Common myeloid progenitor, CD34-positive (primary cell): ENCODE measurements around the gene SCTR.

Experiments used
- CTCF ChIA-PET: fragments of 350-600 bp; sonication (Branson Sonifier 250); formaldehyde crosslinking; loops from one replicate; lab custom pipeline; 2021; ENCODE audit warnings: antibody characterized with exemption; lab: Charles Lee
- POLR2A ChIA-PET: fragments of 350-600 bp; sonication (Branson Sonifier 250); formaldehyde crosslinking; loops from one replicate; lab custom pipeline; 2021; ENCODE audit warnings: antibody characterized with exemption; lab: Charles Lee
- DNase-seq, 3 donors: peaks; one replicate each; pipeline versions ENCODE4 v3.0.0 to v3.0.0-alpha.2; 2013
- H3K27ac ChIP-seq, 2 experiments: 1 replicate in 1 of 2; 2 replicates in 1 of 2; pipeline ENCODE4 v1.7.0; 2013; ENCODE audit warnings: inconsistent platforms in 2 of 2, low read length in 2 of 2, mild to moderate bottlenecking in 2 of 2, low read depth in 1 of 2, moderate library complexity in 1 of 2; ENCODE audit not compliant: severe bottlenecking in 2 of 2, insufficient read depth in 1 of 2, poor library complexity in 1 of 2
- H3K27me3 ChIP-seq, 5 experiments: replicated peaks in 2 of 5; 1 replicate in 3 of 5; 2 replicates in 2 of 5; pipeline versions ENCODE4 v1.6.1 to v1.7.0; 2013; ENCODE audit warnings: low read length in 4 of 5, mild to moderate bottlenecking in 2 of 5, moderate library complexity in 2 of 5, inconsistent platforms in 1 of 5; ENCODE audit not compliant: insufficient read depth in 5 of 5, control insufficient read depth in 4 of 5
- H3K36me3 ChIP-seq, 4 experiments: 1 replicate in 2 of 4; 2 replicates in 2 of 4; pipeline versions ENCODE4 v1.6.1 to v1.7.0; 2013; ENCODE audit warnings: low read length in 3 of 4, control low read depth in 1 of 4, mild to moderate bottlenecking in 1 of 4; ENCODE audit not compliant: control insufficient read depth in 4 of 4, insufficient read depth in 4 of 4
- H3K4me1 ChIP-seq, 4 experiments: 1 replicate in 3 of 4; 2 replicates in 1 of 4; pipeline versions ENCODE4 v1.6.1 to v1.7.1; 2013; ENCODE audit warnings: low read length in 3 of 4, mild to moderate bottlenecking in 3 of 4, control low read depth in 1 of 4, inconsistent platforms in 1 of 4, moderate library complexity in 1 of 4; ENCODE audit not compliant: control insufficient read depth in 4 of 4, insufficient read depth in 4 of 4; ENCODE audit errors: control extremely low read depth in 1 of 4
- H3K4me3 ChIP-seq, 7 experiments: 1 replicate in 4 of 7; 2 replicates in 3 of 7; pipeline versions ENCODE4 v1.5.1 to v1.7.0; 2013; ENCODE audit warnings: mild to moderate bottlenecking in 7 of 7, low read length in 6 of 7, moderate library complexity in 6 of 7, inconsistent platforms in 2 of 7, low read depth in 2 of 7, control low read depth in 1 of 7; ENCODE audit not compliant: insufficient read depth in 4 of 7, control insufficient read depth in 1 of 7; ENCODE audit errors: extremely low read depth in 1 of 7
- H3K9me3 ChIP-seq, 5 experiments: 1 replicate in 4 of 5; 2 replicates in 1 of 5; pipeline versions ENCODE4 v1.6.1 to v1.7.1; 2013; ENCODE audit warnings: low read length in 4 of 5, mild to moderate bottlenecking in 2 of 5, inconsistent platforms in 1 of 5, low read depth in 1 of 5, moderate library complexity in 1 of 5; ENCODE audit not compliant: control insufficient read depth in 4 of 5, insufficient read depth in 2 of 5; ENCODE audit errors: control extremely low read depth in 1 of 5
- WGBS: methylation state at CpG from one replicate; pipeline ENCODE4 v1.1.5; 2013; ENCODE audit not compliant: insufficient coverage; 5-methylcytosine and 5-hydroxymethylcytosine counted together

SCTR gene

DNA sequence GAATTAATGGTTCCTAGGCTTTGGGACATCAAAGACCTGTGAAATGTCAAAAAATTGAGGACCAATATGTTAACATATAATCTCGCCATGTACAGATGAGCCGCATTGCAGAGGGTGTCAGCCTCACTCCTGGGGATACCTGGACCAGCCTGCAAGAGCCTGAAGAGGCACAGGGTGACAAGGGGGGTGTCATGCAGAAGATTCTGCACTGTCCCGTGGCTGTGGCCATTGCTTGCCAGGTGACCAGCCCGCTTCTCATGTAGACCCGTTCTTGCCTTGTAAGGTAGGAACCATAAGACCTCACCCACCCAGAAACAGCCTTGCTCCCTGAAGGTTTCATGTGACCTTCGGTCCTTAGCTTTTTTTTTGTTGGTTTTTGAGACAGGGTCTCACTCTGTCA, 55.2 kb downstream of the SCTR start:
- CTCF ChIA-PET: interaction anchor here (1.7 to 2.2 kb wide), 2 partner anchors 10 to 12 kb away, joined by 4 to 8 read pairs; no protein-coding TSS in a partner anchor
- POLR2A ChIA-PET: no interaction called here
- 83% methylated on average over 6 of the region's 6 CpGs for WGBS
- Histone ChIP-seq H3K36me3 (no peaks in the 10 kb centered on the region), H3K4me3 (no peak overlapping the region), H3K4me1 (no peaks in the 10 kb centered on the region), H3K9me3 (no peaks in the 10 kb centered on the region), H3K27ac (no peak overlapping the region), H3K27me3 (no peaks in the 10 kb centered on the region)
- DNase-seq: no peak

- 85% methylated on average over 3 of the region's 3 CpGs for WGBS
- Histone ChIP-seq H3K4me3 (no peak overlapping the region), H3K4me1 (no peaks in the 10 kb centered on the region), H3K9me3 (no peaks in the 10 kb centered on the region), H3K27me3 (no peaks in the 10 kb centered on the region), H3K36me3 (no peaks in the 10 kb centered on the region), H3K27ac (no peak overlapping the region)
- CTCF ChIA-PET: interaction anchor here (1.0 to 2.2 kb wide), 2 partner anchors 8 to 11 kb away, joined by 4 to 8 read pairs; no protein-coding TSS in a partner anchor
- POLR2A ChIA-PET: no interaction called here
- no peak for DNase-seq
Measured at GRCh38 chr2:119468154-119468955, 55.9 kb downstream of the SCTR start.

DNA sequence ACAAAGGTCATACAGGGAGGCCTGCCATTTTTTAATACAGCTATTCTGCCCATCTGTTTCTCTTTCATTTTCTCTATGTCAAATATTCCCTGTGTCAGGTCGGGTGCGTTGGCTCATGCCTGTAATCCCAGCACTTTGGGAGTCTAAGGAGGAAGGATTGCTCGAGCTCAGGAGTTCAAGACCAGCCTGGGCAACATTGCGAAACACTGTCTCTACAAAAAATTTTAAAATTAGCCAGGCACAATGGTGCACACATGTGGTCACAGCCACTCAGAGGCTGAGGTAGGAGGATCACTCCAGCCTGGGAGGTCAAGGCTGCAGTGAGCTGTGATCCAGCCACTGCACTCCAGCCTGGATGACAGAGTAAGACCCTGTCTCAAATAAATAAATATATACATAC, 57.9 kb downstream of the SCTR start:
- DNase-seq: no peak
- H3K27me3 ChIP-seq: no peaks in the 10 kb centered on the region
- no peaks in the 10 kb centered on the region for H3K4me1 ChIP-seq
- no peak overlapping the region for H3K27ac ChIP-seq
- WGBS: 96% methylated on average over 4 of the region's 4 CpGs
- CTCF ChIA-PET: interaction anchor here (0.8 to 4.0 kb wide), 2 partner anchors 10 to 21 kb away, joined by 3 to 18 read pairs; no protein-coding TSS in a partner anchor
- H3K36me3 ChIP-seq: no peaks in the 10 kb centered on the region
- H3K4me3 ChIP-seq: no peak overlapping the region
- H3K9me3 ChIP-seq: no peaks in the 10 kb centered on the region
- POLR2A ChIA-PET: no interaction called here

- POLR2A ChIA-PET: no interaction called here
- Histone ChIP-seq H3K4me1 (no peaks in the 10 kb centered on the region), H3K27ac (no peak overlapping the region), H3K9me3 (no peaks in the 10 kb centered on the region), H3K27me3 (no peaks in the 10 kb centered on the region), H3K4me3 (no peak overlapping the region), H3K36me3 (no peaks in the 10 kb centered on the region)
- DNase-seq: no peak
- CTCF ChIA-PET: interaction anchor here (0.9 to 4.0 kb wide), 2 partner anchors 11 to 15 kb away, joined by 3 to 18 read pairs; no protein-coding TSS in a partner anchor
- WGBS: 99% methylated on average over 11 of the region's 11 CpGs
Measured at GRCh38 chr2:119465687-119466086, 58.6 kb downstream of the SCTR start.

- POLR2A ChIA-PET: no interaction called here
- no peak overlapping the region for H3K27ac ChIP-seq
- H3K9me3 ChIP-seq: no peaks in the 10 kb centered on the region
- WGBS: 100% methylated on average over 4 of the region's 4 CpGs
- H3K36me3 ChIP-seq: no peaks in the 10 kb centered on the region
- H3K27me3 ChIP-seq: no peaks in the 10 kb centered on the region
- CTCF ChIA-PET: interaction anchor here (0.6 to 4.0 kb wide), 3 partner anchors 11 to 16 kb away, joined by 3 to 18 read pairs (median 4); no protein-coding TSS in a partner anchor
- DNase-seq: no peak
- no peak overlapping the region for H3K4me3 ChIP-seq
- no peaks in the 10 kb centered on the region for H3K4me1 ChIP-seq
Measured at GRCh38 chr2:119464981-119465380, 59.3 kb downstream of the SCTR start.

GRCh38 chr2:119463990-119464389, 60.3 kb downstream of the SCTR start:
- Histone ChIP-seq H3K27ac (no peak overlapping the region), H3K4me1 (no peaks in the 10 kb centered on the region), H3K9me3 (no peaks in the 10 kb centered on the region), H3K27me3 (no peaks in the 10 kb centered on the region), H3K4me3 (no peak overlapping the region), H3K36me3 (no peaks in the 10 kb centered on the region)
- WGBS: 97% methylated on average over 9 of the region's 9 CpGs
- ChIA-PET POLR2A (no interaction called here), CTCF (interaction anchor here (4.0 kb wide), 1 partner anchor 12 kb away, joined by 18 read pairs; no protein-coding TSS in a partner anchor)
- DNase-seq: no peak

DNA sequence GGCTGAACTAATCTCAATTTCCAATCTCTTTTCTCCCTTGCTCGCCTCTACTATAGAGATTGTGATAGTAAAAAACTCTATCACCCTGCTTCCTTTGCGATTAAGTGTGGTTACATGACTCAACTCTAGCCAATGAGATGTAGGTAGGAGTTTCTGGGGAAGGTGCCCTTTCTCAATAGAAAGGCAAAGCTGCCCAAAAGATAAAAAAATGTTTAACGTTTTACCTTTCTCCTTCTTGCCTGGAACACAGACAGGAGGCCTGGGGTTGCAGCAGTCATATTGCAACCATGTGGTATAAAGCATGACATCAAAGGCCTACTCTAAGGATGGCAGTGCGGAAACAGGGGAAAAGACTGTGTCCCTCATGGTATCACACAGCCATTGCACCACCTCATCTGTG, 61.1 kb downstream of the SCTR start:
- Histone ChIP-seq H3K36me3 (no peaks in the 10 kb centered on the region), H3K4me3 (no peak overlapping the region), H3K27me3 (no peaks in the 10 kb centered on the region), H3K4me1 (no peaks in the 10 kb centered on the region), H3K9me3 (no peaks in the 10 kb centered on the region), H3K27ac (no peak overlapping the region)
- ChIA-PET CTCF (interaction anchor here (4.0 kb wide), 1 partner anchor 13 kb away, joined by 18 read pairs; no protein-coding TSS in a partner anchor), POLR2A (no interaction called here)
- WGBS: 59% methylated on average over 3 of the region's 4 CpGs
- no peak for DNase-seq
